C4-2B (cell line): Measurements from ENCODE around the gene TMEM9.
A peak's percentile ranks its signal among the peaks of the same experiment; 100 is the strongest.

Experiments used
- H3K27ac ChIP-seq: fragments of 450-650 bp; 2 replicates; pipeline ENCODE4 v1.5.1; 2017
- ZFX ChIP-seq: fragments of 450-650 bp; IDR thresholded peaks from 2 replicates; pipeline ENCODE4 v1.6.1; 2017
- TF ChIP-seq, protein P1 (sequence below): fragments of 450-650 bp; conservative IDR thresholded peaks from 2 replicates; pipeline ENCODE4 v1.5.1; 2017; ENCODE audit warnings: mild to moderate bottlenecking

Gene TMEM9

GRCh38 chr1:201189085-201189484 lies 34.8 kb upstream of the TMEM9 start:
- no peak overlapping the region for H3K27ac ChIP-seq
- TF ChIP-seq, protein P1, sequence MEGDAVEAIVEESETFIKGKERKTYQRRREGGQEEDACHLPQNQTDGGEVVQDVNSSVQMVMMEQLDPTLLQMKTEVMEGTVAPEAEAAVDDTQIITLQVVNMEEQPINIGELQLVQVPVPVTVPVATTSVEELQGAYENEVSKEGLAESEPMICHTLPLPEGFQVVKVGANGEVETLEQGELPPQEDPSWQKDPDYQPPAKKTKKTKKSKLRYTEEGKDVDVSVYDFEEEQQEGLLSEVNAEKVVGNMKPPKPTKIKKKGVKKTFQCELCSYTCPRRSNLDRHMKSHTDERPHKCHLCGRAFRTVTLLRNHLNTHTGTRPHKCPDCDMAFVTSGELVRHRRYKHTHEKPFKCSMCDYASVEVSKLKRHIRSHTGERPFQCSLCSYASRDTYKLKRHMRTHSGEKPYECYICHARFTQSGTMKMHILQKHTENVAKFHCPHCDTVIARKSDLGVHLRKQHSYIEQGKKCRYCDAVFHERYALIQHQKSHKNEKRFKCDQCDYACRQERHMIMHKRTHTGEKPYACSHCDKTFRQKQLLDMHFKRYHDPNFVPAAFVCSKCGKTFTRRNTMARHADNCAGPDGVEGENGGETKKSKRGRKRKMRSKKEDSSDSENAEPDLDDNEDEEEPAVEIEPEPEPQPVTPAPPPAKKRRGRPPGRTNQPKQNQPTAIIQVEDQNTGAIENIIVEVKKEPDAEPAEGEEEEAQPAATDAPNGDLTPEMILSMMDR, result no peak
- TF ChIP-seq ZFX, result no peak

DNA sequence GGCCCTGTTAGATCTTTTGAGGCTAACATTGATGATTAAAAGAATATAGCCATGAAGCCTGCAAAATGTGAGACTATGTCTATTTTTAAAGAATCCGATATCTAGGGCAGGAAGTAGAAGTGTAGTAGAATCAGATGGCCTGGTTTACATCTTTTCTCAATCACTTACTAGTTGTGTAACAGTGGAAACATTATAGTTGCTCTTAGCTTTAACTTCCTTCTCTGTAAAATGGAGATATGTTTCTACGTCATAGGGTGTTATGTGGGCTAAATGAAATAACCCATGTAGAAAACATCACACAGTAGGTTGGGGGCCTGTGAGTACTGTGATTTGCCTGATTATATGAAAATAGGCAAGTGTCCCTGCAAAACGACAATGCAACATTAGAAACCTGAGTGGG lies 31.9 kb upstream of the TMEM9 start:
- no peak for TF ChIP-seq ZFX
- TF ChIP-seq, protein P1, result no peak
- H3K27ac ChIP-seq, result no peak overlapping the region

- TF ChIP-seq, protein P1, result no peak
- TF ChIP-seq ZFX, result no peak
- no peak overlapping the region for H3K27ac ChIP-seq
Measured at GRCh38 chr1:201185527-201186128, 31.4 kb upstream of the TMEM9 start.

DNA sequence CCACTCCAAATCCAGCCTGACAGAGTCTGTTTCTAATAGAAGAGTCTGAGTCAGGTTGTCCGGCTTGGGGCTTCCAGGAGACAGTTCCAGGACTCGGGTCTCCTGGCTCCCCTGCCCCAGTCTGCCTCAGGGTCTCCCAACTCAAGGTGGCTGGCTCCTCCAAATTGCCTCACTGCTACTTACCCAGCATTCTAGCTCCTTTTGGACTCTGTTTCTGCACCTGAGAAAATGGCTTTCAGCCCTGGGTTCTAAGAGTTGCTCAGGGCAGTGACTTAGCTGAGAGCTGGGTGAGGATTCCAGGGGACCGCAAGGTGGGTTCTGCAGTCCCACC lies 30.8 kb upstream of the TMEM9 start:
- H3K27ac ChIP-seq, result no peak overlapping the region

GRCh38 chr1:201184307-201185122 lies 30.2 kb upstream of the TMEM9 start:
- H3K27ac ChIP-seq, result no peak overlapping the region
- TF ChIP-seq ZFX, result no peak
- TF ChIP-seq, protein P1, result peak; percentile 70

More for the DNA sequence above, 30.8 kb upstream of the TMEM9 start:
- no peak for TF ChIP-seq ZFX
- TF ChIP-seq, protein P1, result no peak; the same call in 1 of the 2 replicates

DNA sequence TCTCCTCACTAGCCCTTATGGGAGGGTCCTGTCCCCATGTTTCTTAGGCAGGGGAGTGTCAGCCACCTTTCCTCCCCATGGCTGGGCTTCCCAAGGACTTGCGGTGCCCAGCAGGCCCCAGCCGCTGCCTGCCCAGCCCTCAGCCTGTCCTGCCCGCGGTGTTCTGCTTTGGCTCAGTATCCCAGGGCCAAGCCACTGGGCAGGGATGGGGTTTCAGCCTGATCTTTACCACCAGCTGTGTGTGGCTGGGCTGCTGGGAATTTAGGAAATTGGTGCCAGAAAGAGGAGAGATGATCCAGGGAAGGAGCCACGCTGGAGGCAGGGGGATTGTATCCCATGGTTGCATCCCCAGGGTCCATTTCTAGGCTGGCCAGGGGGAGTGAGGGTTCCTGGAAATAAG lies 29.5 kb upstream of the TMEM9 start:
- TF ChIP-seq ZFX, result no peak
- TF ChIP-seq, protein P1, result no peak

GRCh38 chr1:201183209-201183608 lies 28.9 kb upstream of the TMEM9 start:
- no peak overlapping the region for H3K27ac ChIP-seq
- TF ChIP-seq, protein P1, result no peak
- TF ChIP-seq ZFX, result no peak

More for the DNA sequence above, 29.5 kb upstream of the TMEM9 start:
- H3K27ac ChIP-seq, result no peak overlapping the region
